ENCODE results near the gene ATPAF2.

DNA sequence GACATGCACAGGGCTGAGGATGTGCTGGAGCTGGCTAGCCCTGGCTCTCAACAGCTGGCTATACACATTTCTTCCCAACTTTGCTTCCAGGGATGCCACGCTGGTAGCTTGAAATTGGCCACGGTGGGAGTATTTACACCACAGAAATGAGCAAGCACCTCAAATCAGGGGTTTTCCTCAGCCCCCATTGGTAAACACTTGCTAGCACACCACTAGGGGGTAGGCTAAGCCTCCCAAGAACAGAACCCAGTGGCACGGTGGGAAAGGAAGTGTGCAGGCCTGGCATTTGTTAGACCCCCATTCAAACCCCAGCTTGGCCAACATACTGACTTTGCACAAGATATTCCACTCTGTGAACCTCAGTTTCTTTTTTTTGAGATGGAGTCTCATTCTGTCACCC, 53.4 kb downstream of the ATPAF2 start:
- TF ChIP-seq, protein P1, sequence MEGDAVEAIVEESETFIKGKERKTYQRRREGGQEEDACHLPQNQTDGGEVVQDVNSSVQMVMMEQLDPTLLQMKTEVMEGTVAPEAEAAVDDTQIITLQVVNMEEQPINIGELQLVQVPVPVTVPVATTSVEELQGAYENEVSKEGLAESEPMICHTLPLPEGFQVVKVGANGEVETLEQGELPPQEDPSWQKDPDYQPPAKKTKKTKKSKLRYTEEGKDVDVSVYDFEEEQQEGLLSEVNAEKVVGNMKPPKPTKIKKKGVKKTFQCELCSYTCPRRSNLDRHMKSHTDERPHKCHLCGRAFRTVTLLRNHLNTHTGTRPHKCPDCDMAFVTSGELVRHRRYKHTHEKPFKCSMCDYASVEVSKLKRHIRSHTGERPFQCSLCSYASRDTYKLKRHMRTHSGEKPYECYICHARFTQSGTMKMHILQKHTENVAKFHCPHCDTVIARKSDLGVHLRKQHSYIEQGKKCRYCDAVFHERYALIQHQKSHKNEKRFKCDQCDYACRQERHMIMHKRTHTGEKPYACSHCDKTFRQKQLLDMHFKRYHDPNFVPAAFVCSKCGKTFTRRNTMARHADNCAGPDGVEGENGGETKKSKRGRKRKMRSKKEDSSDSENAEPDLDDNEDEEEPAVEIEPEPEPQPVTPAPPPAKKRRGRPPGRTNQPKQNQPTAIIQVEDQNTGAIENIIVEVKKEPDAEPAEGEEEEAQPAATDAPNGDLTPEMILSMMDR (IDR thresholded peaks at IDR 0.05), result no peak
- TF ChIP-seq POLR2A (IDR thresholded peaks at IDR 0.05), result no peak
